ENCODE results near the gene CDH20.

- TF ChIP-seq POLR2AphosphoS5 (IDR thresholded peaks at IDR 0.05; ENCODE audit: borderline replicate concordance, low read depth, low read length), result no peak
- TF ChIP-seq EZH2 (IDR thresholded peaks at IDR 0.05), result no peak
- no peak for TF ChIP-seq FOXP2 (optimal IDR thresholded peaks at IDR 0.05; ENCODE audit: control extremely low read depth, extremely low read length, insufficient read depth)
These were observed 99.4 kb downstream of the CDH20 start for GRCh38 chr18:61432590-61432989.

All from SK-N-MC (cell line).